HEK293 (cell line): ENCODE measurements around the gene PLP2.

ENCODE experiments used
- GLIS2 ChIP-seq: fragments of 450-650 bp; formaldehyde crosslinking; IDR thresholded peaks from 2 replicates; pipeline ENCODE4 v1.5.1; 2016; ENCODE audit warnings: missing biosample characterization, missing genetic modification characterization
- HOXD13 ChIP-seq: sonication (generic); formaldehyde crosslinking; IDR thresholded peaks from 2 replicates; pipeline ENCODE4 v1.8.0; 2022; ENCODE audit warnings: missing genetic modification reagents, borderline replicate concordance
- KLF1 ChIP-seq: fragments of 450-650 bp; formaldehyde crosslinking; IDR thresholded peaks from 2 replicates; pipeline ENCODE4 v1.5.1; 2016; ENCODE audit warnings: missing biosample characterization, missing genetic modification characterization
- KLF16 ChIP-seq: fragments of 450-650 bp; formaldehyde crosslinking; IDR thresholded peaks from 2 replicates; pipeline ENCODE4 v1.5.1; 2017; ENCODE audit warnings: missing biosample characterization, missing genetic modification characterization
- KLF9 ChIP-seq: fragments of 450-650 bp; formaldehyde crosslinking; IDR thresholded peaks from 2 replicates; pipeline ENCODE4 v1.5.1; 2016; ENCODE audit warnings: missing biosample characterization, missing genetic modification characterization, low read depth
- SP2 ChIP-seq: fragments of 450-650 bp; formaldehyde crosslinking; IDR thresholded peaks from 2 replicates; pipeline ENCODE4 v1.5.1; 2016; ENCODE audit warnings: missing biosample characterization, missing genetic modification characterization
- SP7 ChIP-seq: fragments of 450-650 bp; formaldehyde crosslinking; IDR thresholded peaks from 2 replicates; pipeline ENCODE4 v1.5.1; 2016; ENCODE audit warnings: missing biosample characterization, missing genetic modification characterization
- TCF7L2 ChIP-seq: IDR thresholded peaks from 2 replicates; pipeline ENCODE4 v1.6.1; 2011; ENCODE audit warnings: low read depth, mild to moderate bottlenecking, inconsistent platforms, low read length, moderate library complexity, borderline replicate concordance
- TSHZ1 ChIP-seq: fragments of 450-650 bp; formaldehyde crosslinking; IDR thresholded peaks from 2 replicates; pipeline ENCODE4 v1.5.1; 2016; ENCODE audit warnings: missing biosample characterization, missing genetic modification characterization, borderline replicate concordance
- ZBTB17 ChIP-seq: fragments of 450-650 bp; formaldehyde crosslinking; IDR thresholded peaks from 2 replicates; pipeline ENCODE4 v1.5.1; 2016; ENCODE audit warnings: missing biosample characterization, missing genetic modification characterization
- ZBTB20 ChIP-seq: fragments of 450-650 bp; formaldehyde crosslinking; IDR thresholded peaks from 2 replicates; pipeline ENCODE4 v1.5.1; 2016; ENCODE audit warnings: missing biosample characterization, missing genetic modification characterization
- ZNF121 ChIP-seq: fragments of 450-650 bp; formaldehyde crosslinking; IDR thresholded peaks from 2 replicates; pipeline ENCODE4 v1.5.1; 2016; ENCODE audit warnings: missing biosample characterization, missing genetic modification characterization
- ZNF16 ChIP-seq: fragments of 450-650 bp; formaldehyde crosslinking; IDR thresholded peaks from 2 replicates; pipeline ENCODE4 v1.5.1; 2016; ENCODE audit warnings: low read depth, missing biosample characterization, missing genetic modification characterization
- ZNF324 ChIP-seq: fragments of 450-650 bp; formaldehyde crosslinking; IDR thresholded peaks from 2 replicates; pipeline ENCODE4 v1.5.1; 2016; ENCODE audit warnings: missing biosample characterization, missing genetic modification characterization
- ZNF335 ChIP-seq: fragments of 450-650 bp; formaldehyde crosslinking; conservative IDR thresholded peaks from 2 replicates; pipeline ENCODE4 v1.5.1; 2016; ENCODE audit warnings: missing biosample characterization, missing genetic modification characterization
- ZNF366 ChIP-seq: fragments of 450-650 bp; formaldehyde crosslinking; conservative IDR thresholded peaks from 2 replicates; pipeline ENCODE4 v1.5.1; 2016; ENCODE audit warnings: missing biosample characterization, missing genetic modification characterization
- ZNF623 ChIP-seq: fragments of 450-650 bp; formaldehyde crosslinking; IDR thresholded peaks from 2 replicates; pipeline ENCODE4 v1.5.1; 2016; ENCODE audit warnings: missing biosample characterization, missing genetic modification characterization
- ZNF639 ChIP-seq: fragments of 450-650 bp; formaldehyde crosslinking; IDR thresholded peaks from 2 replicates; pipeline ENCODE4 v1.5.1; 2016; ENCODE audit warnings: missing biosample characterization, missing genetic modification characterization
- ZNF660 ChIP-seq: fragments of 450-650 bp; IDR thresholded peaks from 2 replicates; pipeline ENCODE4 v1.5.1; 2018; ENCODE audit warnings: missing biosample characterization, mild to moderate bottlenecking, missing genetic modification characterization
- ZNF76 ChIP-seq: fragments of 450-650 bp; formaldehyde crosslinking; IDR thresholded peaks from 2 replicates; pipeline ENCODE4; 2016; ENCODE audit warnings: low read depth, missing biosample characterization, missing genetic modification characterization, borderline replicate concordance
- ZSCAN30 ChIP-seq: fragments of 450-650 bp; IDR thresholded peaks from 2 replicates; pipeline ENCODE4 v1.5.1; 2018; ENCODE audit warnings: missing biosample characterization, mild to moderate bottlenecking, missing genetic modification characterization, moderate library complexity
- TF ChIP-seq, protein P1 (sequence below): fragments of 450-650 bp; formaldehyde crosslinking; IDR thresholded peaks from 2 replicates; pipeline ENCODE4 v1.5.1; 2016; ENCODE audit warnings: missing biosample characterization, missing genetic modification characterization
- TF ChIP-seq, protein P2 (sequence below): fragments of 450-650 bp; formaldehyde crosslinking; IDR thresholded peaks from 2 replicates; pipeline ENCODE4 v1.5.1; 2017; ENCODE audit warnings: missing biosample characterization, missing genetic modification characterization
- TF ChIP-seq, protein P3 (sequence below): fragments of 450-650 bp; formaldehyde crosslinking; IDR thresholded peaks from 2 replicates; pipeline ENCODE4 v1.5.1; 2016; ENCODE audit warnings: missing biosample characterization, missing genetic modification characterization
- TF ChIP-seq, protein P4 (sequence below): fragments of 450-650 bp; formaldehyde crosslinking; optimal IDR thresholded peaks from 2 replicates; pipeline ENCODE3; 2016; ENCODE audit warnings: missing biosample characterization, mild to moderate bottlenecking, missing genetic modification characterization

PLP2 gene

DNA sequence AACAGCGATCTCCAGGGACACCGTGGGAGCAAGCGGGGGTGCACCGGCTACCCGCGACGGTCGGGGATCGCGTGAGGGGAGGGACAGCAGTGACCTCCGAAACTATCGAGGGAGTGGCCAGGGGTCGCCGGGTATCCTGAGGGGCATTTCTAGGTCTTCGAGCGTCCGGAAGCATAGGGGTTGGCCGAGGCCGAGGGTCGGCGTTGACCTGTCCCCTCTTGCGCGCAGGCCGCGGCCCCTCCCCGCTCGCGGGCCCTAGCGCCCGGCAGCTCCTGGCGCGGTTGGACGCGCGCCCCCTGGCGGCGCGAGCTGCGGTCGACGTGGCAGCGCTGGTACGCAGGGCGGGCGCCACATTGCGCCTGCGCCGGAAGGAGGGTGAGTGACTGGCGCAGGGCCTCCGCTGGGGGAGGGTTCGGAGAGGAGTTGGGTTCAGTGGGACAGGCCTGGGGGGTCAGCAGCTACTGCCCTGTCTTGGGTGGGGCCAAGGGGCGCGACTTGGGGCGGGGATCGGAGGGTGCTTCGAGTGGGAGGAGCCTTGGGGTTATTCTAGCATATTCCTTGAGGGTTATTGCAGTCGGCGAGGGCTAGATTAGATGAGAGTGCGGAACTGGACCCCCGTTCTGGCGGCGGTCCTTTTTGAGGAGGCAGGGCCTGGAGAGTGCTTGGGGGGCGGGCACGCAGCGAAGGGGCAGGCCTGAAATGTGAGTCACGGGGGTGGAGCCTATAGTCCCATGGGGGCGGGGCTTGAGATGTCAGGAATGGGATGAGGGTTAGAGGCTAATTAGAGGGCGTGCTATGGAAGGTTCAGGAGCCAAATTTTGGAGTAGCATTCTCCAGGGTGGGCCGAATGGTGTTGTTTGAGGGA is 7.9 kb upstream of the PLP2 start (continued):
- TF ChIP-seq, protein P1, sequence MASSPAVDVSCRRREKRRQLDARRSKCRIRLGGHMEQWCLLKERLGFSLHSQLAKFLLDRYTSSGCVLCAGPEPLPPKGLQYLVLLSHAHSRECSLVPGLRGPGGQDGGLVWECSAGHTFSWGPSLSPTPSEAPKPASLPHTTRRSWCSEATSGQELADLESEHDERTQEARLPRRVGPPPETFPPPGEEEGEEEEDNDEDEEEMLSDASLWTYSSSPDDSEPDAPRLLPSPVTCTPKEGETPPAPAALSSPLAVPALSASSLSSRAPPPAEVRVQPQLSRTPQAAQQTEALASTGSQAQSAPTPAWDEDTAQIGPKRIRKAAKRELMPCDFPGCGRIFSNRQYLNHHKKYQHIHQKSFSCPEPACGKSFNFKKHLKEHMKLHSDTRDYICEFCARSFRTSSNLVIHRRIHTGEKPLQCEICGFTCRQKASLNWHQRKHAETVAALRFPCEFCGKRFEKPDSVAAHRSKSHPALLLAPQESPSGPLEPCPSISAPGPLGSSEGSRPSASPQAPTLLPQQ (tag by site-specific recombination): peak; percentile 66
- TF ChIP-seq ZNF76 (tag by site-specific recombination) (0 out of 2 replicates have a peak, but pooled peaks have one; percentile 21), TSHZ1 (tag by site-specific recombination) (no peak), ZNF324 (tag by site-specific recombination) (peak; percentile 15; the same call in 1 of the 2 replicates), ZBTB17 (0 out of 2 replicates have a peak, but pooled peaks have one; percentile 52), SP7 (tag by site-specific recombination) (peak; percentile 68), ZNF639 (tag by site-specific recombination) (peak; percentile 59; the same call in 1 of the 2 replicates), KLF16 (tag by site-specific recombination) (0 out of 2 replicates have a peak, but pooled peaks have one; percentile 24), GLIS2 (tag by site-specific recombination) (peak; percentile 97), ZNF660 (tag by site-specific recombination) (peak; percentile 51; the same call in 1 of the 2 replicates), SP2 (tag by site-specific recombination) (peak; percentile 89), ZNF623 (tag by site-specific recombination) (no peak), ZNF366 (tag by site-specific recombination) (peak; percentile 66; the same call in 1 of the 2 replicates), ZNF121 (tag by site-specific recombination) (peak; percentile 38; the same call in 1 of the 2 replicates), ZNF335 (peak; percentile 91), ZSCAN30 (tag by site-specific recombination) (peak; percentile 62; the same call in 1 of the 2 replicates), KLF9 (peak; percentile 80), ZBTB20 (peak; percentile 19; the same call in 1 of the 2 replicates), ZNF16 (tag by site-specific recombination) (peak; percentile 59; the same call in 1 of the 2 replicates), KLF1 (tag by site-specific recombination) (peak; percentile 73), TCF7L2 (no peak), HOXD13 (no peak)
- TF ChIP-seq, protein P2, sequence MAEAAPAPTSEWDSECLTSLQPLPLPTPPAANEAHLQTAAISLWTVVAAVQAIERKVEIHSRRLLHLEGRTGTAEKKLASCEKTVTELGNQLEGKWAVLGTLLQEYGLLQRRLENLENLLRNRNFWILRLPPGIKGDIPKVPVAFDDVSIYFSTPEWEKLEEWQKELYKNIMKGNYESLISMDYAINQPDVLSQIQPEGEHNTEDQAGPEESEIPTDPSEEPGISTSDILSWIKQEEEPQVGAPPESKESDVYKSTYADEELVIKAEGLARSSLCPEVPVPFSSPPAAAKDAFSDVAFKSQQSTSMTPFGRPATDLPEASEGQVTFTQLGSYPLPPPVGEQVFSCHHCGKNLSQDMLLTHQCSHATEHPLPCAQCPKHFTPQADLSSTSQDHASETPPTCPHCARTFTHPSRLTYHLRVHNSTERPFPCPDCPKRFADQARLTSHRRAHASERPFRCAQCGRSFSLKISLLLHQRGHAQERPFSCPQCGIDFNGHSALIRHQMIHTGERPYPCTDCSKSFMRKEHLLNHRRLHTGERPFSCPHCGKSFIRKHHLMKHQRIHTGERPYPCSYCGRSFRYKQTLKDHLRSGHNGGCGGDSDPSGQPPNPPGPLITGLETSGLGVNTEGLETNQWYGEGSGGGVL (tag by site-specific recombination): peak; percentile 93
- TF ChIP-seq, protein P3, sequence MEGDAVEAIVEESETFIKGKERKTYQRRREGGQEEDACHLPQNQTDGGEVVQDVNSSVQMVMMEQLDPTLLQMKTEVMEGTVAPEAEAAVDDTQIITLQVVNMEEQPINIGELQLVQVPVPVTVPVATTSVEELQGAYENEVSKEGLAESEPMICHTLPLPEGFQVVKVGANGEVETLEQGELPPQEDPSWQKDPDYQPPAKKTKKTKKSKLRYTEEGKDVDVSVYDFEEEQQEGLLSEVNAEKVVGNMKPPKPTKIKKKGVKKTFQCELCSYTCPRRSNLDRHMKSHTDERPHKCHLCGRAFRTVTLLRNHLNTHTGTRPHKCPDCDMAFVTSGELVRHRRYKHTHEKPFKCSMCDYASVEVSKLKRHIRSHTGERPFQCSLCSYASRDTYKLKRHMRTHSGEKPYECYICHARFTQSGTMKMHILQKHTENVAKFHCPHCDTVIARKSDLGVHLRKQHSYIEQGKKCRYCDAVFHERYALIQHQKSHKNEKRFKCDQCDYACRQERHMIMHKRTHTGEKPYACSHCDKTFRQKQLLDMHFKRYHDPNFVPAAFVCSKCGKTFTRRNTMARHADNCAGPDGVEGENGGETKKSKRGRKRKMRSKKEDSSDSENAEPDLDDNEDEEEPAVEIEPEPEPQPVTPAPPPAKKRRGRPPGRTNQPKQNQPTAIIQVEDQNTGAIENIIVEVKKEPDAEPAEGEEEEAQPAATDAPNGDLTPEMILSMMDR (tag by site-specific recombination): peak; percentile 52; the same call in 1 of the 2 replicates
- TF ChIP-seq, protein P4, sequence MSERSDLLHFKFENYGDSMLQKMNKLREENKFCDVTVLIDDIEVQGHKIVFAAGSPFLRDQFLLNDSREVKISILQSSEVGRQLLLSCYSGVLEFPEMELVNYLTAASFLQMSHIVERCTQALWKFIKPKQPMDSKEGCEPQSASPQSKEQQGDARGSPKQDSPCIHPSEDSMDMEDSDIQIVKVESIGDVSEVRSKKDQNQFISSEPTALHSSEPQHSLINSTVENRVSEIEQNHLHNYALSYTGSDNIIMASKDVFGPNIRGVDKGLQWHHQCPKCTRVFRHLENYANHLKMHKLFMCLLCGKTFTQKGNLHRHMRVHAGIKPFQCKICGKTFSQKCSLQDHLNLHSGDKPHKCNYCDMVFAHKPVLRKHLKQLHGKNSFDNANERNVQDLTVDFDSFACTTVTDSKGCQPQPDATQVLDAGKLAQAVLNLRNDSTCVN (tag by site-specific recombination): peak; percentile 55
